ENCODE data around the gene MEPE.
"Not testable (repeated sequence)": the region's sequence is repeated elsewhere in the genome, so short reads cannot be mapped to it uniquely, and the experiment has no call there.

MEPE gene

GRCh38 chr4:87884976-87885549 is 52.3 kb downstream of the MEPE start:
- DNase-seq (ENCODE audit: low read depth): no peak

GRCh38 chr4:87886083-87886482 is 53.3 kb downstream of the MEPE start:
- DNase-seq (ENCODE audit: low read depth): no peak

DNA sequence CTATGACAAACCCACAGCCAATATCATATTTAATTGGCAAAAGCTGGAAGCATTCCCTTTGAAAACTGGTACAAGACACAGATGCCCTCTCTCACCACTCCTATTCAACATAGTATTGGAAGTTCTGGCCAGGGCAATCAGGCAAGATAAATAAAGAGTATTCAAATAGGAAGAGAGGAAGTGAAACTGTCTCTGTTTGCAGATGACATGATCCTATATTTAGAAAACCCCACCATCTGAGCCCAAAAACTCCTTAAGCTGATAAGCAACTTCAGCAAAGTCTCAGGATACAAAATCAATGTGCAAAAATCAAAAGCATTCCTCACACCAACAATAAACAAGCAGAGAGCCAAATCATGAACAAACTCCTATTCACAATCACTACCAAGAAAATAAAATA is 58.0 kb downstream of the MEPE start:
- DNase-seq (ENCODE audit: low read depth): not testable (repeated sequence)

DNA sequence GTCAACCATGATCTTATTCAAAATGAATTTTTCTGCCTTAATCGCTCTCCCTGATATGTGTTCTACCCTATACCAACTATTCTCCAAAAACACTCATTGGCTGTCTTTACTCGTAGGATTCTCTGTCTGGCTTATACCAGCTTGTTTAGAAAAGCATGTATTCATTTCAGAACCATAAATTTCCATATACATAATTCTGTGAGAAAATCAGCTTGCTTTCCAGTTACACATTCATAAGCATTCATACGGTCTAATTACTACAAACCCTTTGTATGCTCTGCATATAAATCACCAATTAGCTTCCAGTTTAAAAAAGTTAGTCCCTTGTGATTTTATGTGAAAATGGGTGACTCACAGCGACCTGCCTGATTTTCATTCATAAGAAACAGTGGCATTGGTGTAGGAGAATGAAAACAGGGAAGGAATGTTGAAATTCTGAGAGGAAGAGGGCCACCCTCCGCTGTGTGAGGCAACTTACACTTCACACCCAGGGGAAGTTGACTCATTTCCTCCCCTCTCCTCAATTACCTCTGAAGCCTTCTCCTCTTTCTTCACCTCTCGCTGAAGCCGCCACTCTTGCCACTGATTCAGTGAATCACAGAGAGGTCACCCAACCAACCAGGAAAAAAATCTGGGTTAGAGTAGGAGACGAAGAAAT is 63.3 kb downstream of the MEPE start:
- peak; percentile 84 for DNase-seq (ENCODE audit: low read depth)

All from ELR (cell line).